H9 (cell line): ENCODE data around the gene FBXO24. TPM values are rescaled to one million over a fixed set of nuclear protein-coding genes. Genes with fewer than 3 reads are reported as not detected.

Experiments used
- DNase-seq: peaks from one replicate; pipeline ENCODE4 v3.0.0-alpha.2; 2017
- H2AFZ ChIP-seq: one replicate; pipeline ENCODE4 v1.6.1; 2013; ENCODE audit warnings: mild to moderate bottlenecking, low read length, control low read depth, moderate library complexity
- H2AK5ac ChIP-seq: 2 replicates; pipeline ENCODE4 v1.6.1; 2013; ENCODE audit warnings: low read length, control low read depth, mixed read lengths; ENCODE audit not compliant: insufficient read length
- H2BK120ac ChIP-seq: one replicate; pipeline ENCODE4 v1.6.1; 2013; ENCODE audit warnings: low read depth, mild to moderate bottlenecking, low read length, control low read depth, inconsistent platforms; ENCODE audit not compliant: poor library complexity, severe bottlenecking
- H2BK12ac ChIP-seq: 2 replicates; pipeline ENCODE4 v1.6.1; 2013; ENCODE audit warnings: low read length, control low read depth, mixed read lengths, low read depth; ENCODE audit not compliant: insufficient read length
- H2BK15ac ChIP-seq: 2 replicates; pipeline ENCODE4 v1.6.1; 2013; ENCODE audit warnings: low read depth, low read length, control low read depth
- H2BK20ac ChIP-seq: one replicate; pipeline ENCODE4 v1.6.1; 2013; ENCODE audit warnings: low read depth, mild to moderate bottlenecking, low read length, control low read depth, inconsistent platforms; ENCODE audit not compliant: poor library complexity, severe bottlenecking
- H2BK5ac ChIP-seq: 2 replicates; pipeline ENCODE4 v1.6.1; 2013; ENCODE audit warnings: low read length, control low read depth, mixed read lengths; ENCODE audit not compliant: insufficient read length
- H3K14ac ChIP-seq: 2 replicates; pipeline ENCODE4 v1.6.1; 2013; ENCODE audit warnings: low read length, control low read depth; ENCODE audit not compliant: insufficient read depth
- H3K18ac ChIP-seq: 2 replicates; pipeline ENCODE4 v1.6.1; 2013; ENCODE audit warnings: low read depth, mild to moderate bottlenecking, mixed read lengths, low read length, control low read depth; ENCODE audit not compliant: insufficient read length
- H3K23ac ChIP-seq: 2 replicates; pipeline ENCODE4 v1.6.1; 2013; ENCODE audit warnings: low read length, control low read depth, mixed read lengths, low read depth; ENCODE audit not compliant: insufficient read length
- H3K23me2 ChIP-seq: 2 replicates; pipeline ENCODE4 v1.6.1; 2013; ENCODE audit warnings: low read depth, mild to moderate bottlenecking, mixed read lengths, low read length, control low read depth; ENCODE audit not compliant: insufficient read length, poor library complexity, severe bottlenecking
- H3K27ac ChIP-seq: 2 replicates; pipeline ENCODE4 v1.5.1; 2013; ENCODE audit warnings: low read length, control low read depth, mixed read lengths, low read depth; ENCODE audit not compliant: insufficient read length
- H3K27me3 ChIP-seq: 2 replicates; pipeline ENCODE4 v1.6.1; 2013; ENCODE audit warnings: low read length, control low read depth, inconsistent platforms; ENCODE audit not compliant: insufficient read depth
- H3K4ac ChIP-seq: 2 replicates; pipeline ENCODE4 v1.6.1; 2013; ENCODE audit warnings: low read depth, mild to moderate bottlenecking, control low read depth, inconsistent platforms, low read length, moderate library complexity
- H3K4me1 ChIP-seq: 2 replicates; pipeline ENCODE4 v1.6.1; 2013; ENCODE audit warnings: low read length, control low read depth, inconsistent platforms; ENCODE audit not compliant: insufficient read depth
- H3K4me2 ChIP-seq: 2 replicates; pipeline ENCODE4 v1.6.1; 2013; ENCODE audit warnings: low read length, control low read depth, mixed read lengths; ENCODE audit not compliant: insufficient read length, insufficient read depth
- H3K56ac ChIP-seq: 2 replicates; pipeline ENCODE4 v1.6.1; 2013; ENCODE audit warnings: low read depth, mild to moderate bottlenecking, mixed read lengths, low read length, control low read depth; ENCODE audit not compliant: insufficient read length
- H3K79me1 ChIP-seq: 2 replicates; pipeline ENCODE4 v1.6.1; 2013; ENCODE audit warnings: low read depth, mild to moderate bottlenecking, moderate library complexity, low read length, control low read depth, inconsistent platforms; ENCODE audit not compliant: insufficient read depth, poor library complexity, severe bottlenecking
- H3K79me2 ChIP-seq: 2 replicates; pipeline ENCODE4 v1.6.1; 2013; ENCODE audit warnings: low read length, control low read depth, inconsistent platforms; ENCODE audit not compliant: insufficient read depth
- H3K9ac ChIP-seq: 2 replicates; pipeline ENCODE4 v1.6.1; 2013; ENCODE audit warnings: low read length, control low read depth, mixed read lengths; ENCODE audit not compliant: insufficient read length; ENCODE audit errors: extremely low read depth
- H3K9me3 ChIP-seq: one replicate; pipeline ENCODE4 v1.6.1; 2013; ENCODE audit warnings: low read depth, low read length, inconsistent platforms; ENCODE audit not compliant: control insufficient read depth
- H3T11ph ChIP-seq: one replicate; pipeline ENCODE4 v1.6.1; 2013; ENCODE audit warnings: mild to moderate bottlenecking, low read length, control low read depth, inconsistent platforms
- H4K20me1 ChIP-seq: one replicate; pipeline ENCODE4 v1.6.1; 2013; ENCODE audit not compliant: control insufficient read depth, insufficient read length, insufficient read depth
- H4K5ac ChIP-seq: 2 replicates; pipeline ENCODE4 v1.6.1; 2013; ENCODE audit warnings: low read depth, mild to moderate bottlenecking, mixed read lengths, low read length, control low read depth; ENCODE audit not compliant: insufficient read length
- H4K8ac ChIP-seq: replicated peaks from 2 replicates; pipeline ENCODE4 v1.6.1; 2013; ENCODE audit warnings: low read length, control low read depth, mixed read lengths, low read depth; ENCODE audit not compliant: insufficient read length
- H4K91ac ChIP-seq: 2 replicates; pipeline ENCODE4 v1.6.1; 2013; ENCODE audit warnings: low read depth, mild to moderate bottlenecking, moderate library complexity, mixed read lengths, low read length, control low read depth; ENCODE audit not compliant: insufficient read length
- H3K27ac Mint-ChIP-seq, 3 experiments: 2 replicates in 2 of 3; 3 replicates in 1 of 3; pipeline ENCODE4 v1.8.0; 2020 to 2021; ENCODE audit warnings: mixed read lengths in 3 of 3, mild to moderate bottlenecking in 1 of 3, moderate library complexity in 1 of 3
- H3K27me3 Mint-ChIP-seq: 2 replicates; pipeline ENCODE4 v1.8.0; 2021; ENCODE audit warnings: low read depth, mild to moderate bottlenecking, moderate library complexity, mixed read lengths
- H3K36me3 Mint-ChIP-seq, 3 experiments: 2 replicates in 2 of 3; 3 replicates in 1 of 3; pipeline ENCODE4 v1.8.0; 2020 to 2021; ENCODE audit warnings: low read depth in 3 of 3, mixed read lengths in 3 of 3; ENCODE audit not compliant: insufficient read depth in 1 of 3
- H3K4me1 Mint-ChIP-seq, 2 experiments: 2 replicates each; pipeline ENCODE4 v1.8.0; 2020; ENCODE audit warnings: mixed read lengths in 2 of 2
- H3K4me3 Mint-ChIP-seq, 2 experiments: 2 replicates in 1 of 2; 3 replicates in 1 of 2; pipeline ENCODE4 v1.8.0; 2020 to 2021; ENCODE audit warnings: mild to moderate bottlenecking in 2 of 2, mixed read lengths in 2 of 2, moderate library complexity in 1 of 2
- H3K9me3 Mint-ChIP-seq, 2 experiments: 2 replicates in 1 of 2; 3 replicates in 1 of 2; pipeline ENCODE4 v1.8.0; 2020; ENCODE audit warnings: mild to moderate bottlenecking in 2 of 2, mixed read lengths in 2 of 2, moderate library complexity in 1 of 2
- CTCF ChIP-seq: fragments of 200-600 bp; sonication (generic); conservative IDR thresholded peaks from 3 replicates; pipeline ENCODE4 v1.8.0; 2021; ENCODE audit warnings: antibody characterized with exemption, mild to moderate bottlenecking
- WGBS: extraction: QIAGEN DNeasy Blood & Tissue Kit; methylation state at CpG from one replicate; pipeline ENCODE4 v1.1.7; 2013; ENCODE audit warnings: missing lambda C conversion rate, low lambda C conversion rate, mixed read lengths; ENCODE audit not compliant: insufficient read length; ENCODE audit errors: extremely low coverage; 5-methylcytosine and 5-hydroxymethylcytosine counted together
- total RNA-seq: library from RNA; stranded (reverse); gene quantifications from 2 replicates; pipeline ENCODE4 v1.2.1, GENCODE V29; 2021

The FBXO24 gene
- total RNA-seq, 1 experiment from 2014 or later = 0.85 TPM

DNA sequence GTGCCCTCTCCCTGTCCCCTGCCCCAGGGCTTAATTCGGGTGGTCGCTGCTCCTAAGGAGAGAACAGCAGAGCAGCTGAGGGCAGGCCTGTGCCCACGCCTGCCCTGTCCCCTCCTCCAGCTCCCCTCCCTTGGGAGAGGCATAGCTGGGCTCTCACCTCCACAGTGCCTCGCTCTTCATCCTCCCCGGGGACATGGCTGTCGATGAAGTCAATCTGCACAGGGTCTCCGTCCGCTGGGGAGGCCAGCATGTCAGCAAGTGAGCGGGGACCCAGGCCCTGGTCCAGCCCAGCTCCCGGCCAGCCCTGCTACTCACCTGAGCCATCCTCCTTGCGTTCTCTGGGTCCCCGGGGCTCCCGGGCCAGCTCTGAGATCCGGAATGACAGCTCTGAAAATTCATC is 8.6 kb upstream of the FBXO24 start:
- Histone ChIP-seq H3K27me3 (no peaks in the 10 kb centered on the region), H4K8ac (no peak overlapping the region), H3K9ac (no peak overlapping the region), H2BK120ac (no peak overlapping the region), H4K20me1 (no peaks in the 10 kb centered on the region), H3K79me2 (no peaks in the 10 kb centered on the region), H3K23me2 (no peaks in the 10 kb centered on the region), H3K4me1 (no peaks in the 10 kb centered on the region), H3K9me3 (no peaks in the 10 kb centered on the region), H2BK5ac (no peak overlapping the region), H3K18ac (no peak overlapping the region), H2BK15ac (no peak overlapping the region), H2BK12ac (no peak overlapping the region), H4K5ac (no peak overlapping the region), H3K4me2 (no peak overlapping the region), H3K27ac (no peak overlapping the region), H2AFZ (no peak overlapping the region), H2BK20ac (no peak overlapping the region), H3K4ac (no peak overlapping the region), H3T11ph (no peak overlapping the region), H3K23ac (no peak overlapping the region), H2AK5ac (no peak overlapping the region), H4K91ac (no peak overlapping the region), H3K56ac (no peak overlapping the region), H3K79me1 (no peaks in the 10 kb centered on the region), H3K14ac (no peak overlapping the region)
- peaks cover 1 to 2% of the 10 kb centered on the region in 2 experiments for H3K4me1 Mint-ChIP-seq
- H3K9me3 Mint-ChIP-seq = no peaks in the 10 kb centered on the region
- WGBS = no CpG with 5 or more reads among the region's 14 CpGs
- H3K27ac Mint-ChIP-seq = no peak overlapping the region
- H3K27me3 Mint-ChIP-seq = no peaks in the 10 kb centered on the region
- H3K36me3 Mint-ChIP-seq = peaks cover 13 to 30% (median 26%) of the 10 kb centered on the region in 3 experiments; a peak in 6 of 7 replicates
- DNase-seq = peak; percentile 14
- no peak overlapping the region for H3K4me3 Mint-ChIP-seq
- TF ChIP-seq CTCF = no peak
